HG03565 (cell line): ENCODE measurements around the gene TMEM263.
"Not testable (repeated sequence)": the region's sequence is repeated elsewhere in the genome, so short reads cannot be mapped to it uniquely, and the experiment has no call there.

Experiments
- ATAC-seq: cut with Tn5 transposase; IDR thresholded peaks from one replicate; pipeline ENCODE4 v1.9.1; 2021; ENCODE audit warnings: mild to moderate bottlenecking, moderate library complexity; ENCODE audit not compliant: unreplicated experiment

TMEM263 gene

GRCh38 chr12:106955377-106956047, at the start of gene TMEM263:
TSS of gene TMEM263 (plus strand) at chr12:106955907. CDS start at chr12:106967117, 11,210 bp downstream.
- ATAC-seq, result peak; percentile 74

GRCh38 chr12:106906715-106907114, 49.0 kb upstream of the TMEM263 start:
- ATAC-seq, result no peak

- no peak for ATAC-seq
Measured at GRCh38 chr12:106907411-106907810, 48.3 kb upstream of the TMEM263 start.

DNA sequence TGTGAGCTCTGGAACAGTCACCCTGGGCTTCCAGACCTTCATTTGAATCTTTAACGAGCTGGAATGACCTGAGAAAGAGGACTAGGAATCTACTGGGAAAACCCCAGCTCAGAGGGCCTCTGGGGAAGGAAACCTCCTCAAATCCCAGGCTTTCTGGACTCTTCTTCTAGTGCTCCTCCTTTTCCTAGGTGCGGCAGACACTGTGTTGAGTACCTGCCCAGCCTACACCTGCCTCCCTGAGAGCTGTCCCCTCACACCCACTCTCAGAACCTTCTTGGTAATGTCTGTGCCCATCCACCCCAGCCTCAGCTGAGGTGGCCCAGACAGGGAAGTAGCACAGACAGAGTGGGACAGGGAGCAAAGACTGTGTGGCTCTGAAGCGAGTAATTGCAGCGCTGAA, 47.9 kb upstream of the TMEM263 start:
- ATAC-seq, result no peak

GRCh38 chr12:106908561-106908960, 47.1 kb upstream of the TMEM263 start:
- no peak for ATAC-seq

- peak; percentile 55 for ATAC-seq
Measured at GRCh38 chr12:106910202-106910601, 45.5 kb upstream of the TMEM263 start.

- ATAC-seq, result no peak
Measured at GRCh38 chr12:106911581-106911980, 44.1 kb upstream of the TMEM263 start.

DNA sequence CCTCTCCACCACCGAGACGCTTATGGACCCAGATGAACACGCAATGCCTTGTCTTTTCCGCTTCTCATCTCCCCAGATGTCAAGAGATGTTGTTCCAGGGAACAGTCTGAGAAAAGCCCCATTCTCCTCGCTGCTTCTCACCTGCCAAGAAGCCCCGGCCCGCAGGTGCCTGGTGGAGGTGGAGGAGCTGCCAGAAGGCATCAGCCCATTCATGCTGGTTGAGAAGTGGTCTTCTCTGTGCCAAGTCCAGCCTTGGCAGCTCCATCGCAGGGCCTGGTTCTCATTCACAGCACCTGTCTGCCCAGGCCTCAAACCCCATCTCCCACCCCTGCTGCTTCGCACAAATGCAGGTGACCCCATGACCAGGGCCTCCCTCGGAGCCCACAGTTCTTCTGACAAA, 42.3 kb upstream of the TMEM263 start:
- no peak for ATAC-seq

DNA sequence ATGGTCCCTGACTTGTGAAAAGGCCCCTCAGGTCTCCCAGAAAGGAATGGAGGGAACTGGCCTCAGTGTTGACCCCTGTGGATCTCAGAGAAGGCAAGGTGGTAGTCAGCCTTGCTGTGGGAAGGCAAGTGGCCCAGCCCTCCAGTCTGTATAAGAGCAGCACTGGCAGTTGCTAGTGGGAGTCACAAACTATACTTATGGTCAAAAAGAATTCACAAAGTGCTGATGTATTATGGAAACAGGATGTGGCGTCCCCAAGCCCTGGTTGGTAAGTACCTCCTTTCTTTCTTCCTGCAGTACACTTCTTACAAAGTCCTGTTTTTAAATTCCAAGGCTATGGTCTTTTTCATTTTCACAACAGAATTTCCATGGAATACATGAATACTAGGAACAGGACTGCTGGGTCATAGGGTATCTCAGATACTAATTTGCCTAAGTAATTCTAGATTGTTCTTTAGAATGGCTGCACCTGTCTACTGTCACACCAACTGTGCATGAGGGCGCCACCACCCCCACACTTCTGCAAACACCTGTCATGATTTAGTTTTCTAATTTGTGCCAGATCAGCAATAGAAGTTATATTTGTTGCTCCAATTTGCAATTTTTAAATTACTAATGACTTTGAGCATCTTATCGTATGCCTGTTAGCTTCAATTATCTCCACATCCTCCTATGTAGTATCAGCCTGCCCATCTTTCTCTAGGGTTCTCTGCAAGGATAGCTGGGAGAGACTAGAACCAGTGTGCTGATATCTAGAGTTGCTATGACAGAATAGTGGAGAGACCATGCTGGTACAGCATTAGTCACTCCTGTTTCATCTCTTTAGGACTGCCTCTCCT, 40.7 kb upstream of the TMEM263 start:
- peak; percentile 50 for ATAC-seq

- no peak for ATAC-seq
Measured at GRCh38 chr12:106915635-106916026, 40.1 kb upstream of the TMEM263 start.

DNA sequence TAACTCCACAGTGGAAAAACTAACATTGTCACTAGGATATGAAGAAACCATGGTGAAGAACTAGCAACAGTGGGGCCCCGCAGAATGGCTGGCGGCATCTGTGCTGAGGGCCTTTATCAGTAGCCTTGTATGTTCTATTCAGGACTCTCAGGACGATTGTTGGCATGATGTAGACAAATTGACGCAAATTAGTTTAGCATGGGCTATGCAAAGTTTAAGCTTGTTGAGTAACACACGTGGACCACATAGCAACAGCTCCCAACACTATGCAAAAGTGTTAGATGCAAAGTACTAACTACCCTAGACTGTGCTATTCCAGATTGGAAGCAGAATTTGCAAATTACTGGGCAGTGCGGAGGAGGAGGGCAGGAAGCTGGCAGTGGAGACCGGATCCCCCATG, 38.2 kb upstream of the TMEM263 start:
- no peak for ATAC-seq

GRCh38 chr12:106918746-106919145, 37.0 kb upstream of the TMEM263 start:
- ATAC-seq, result no peak

DNA sequence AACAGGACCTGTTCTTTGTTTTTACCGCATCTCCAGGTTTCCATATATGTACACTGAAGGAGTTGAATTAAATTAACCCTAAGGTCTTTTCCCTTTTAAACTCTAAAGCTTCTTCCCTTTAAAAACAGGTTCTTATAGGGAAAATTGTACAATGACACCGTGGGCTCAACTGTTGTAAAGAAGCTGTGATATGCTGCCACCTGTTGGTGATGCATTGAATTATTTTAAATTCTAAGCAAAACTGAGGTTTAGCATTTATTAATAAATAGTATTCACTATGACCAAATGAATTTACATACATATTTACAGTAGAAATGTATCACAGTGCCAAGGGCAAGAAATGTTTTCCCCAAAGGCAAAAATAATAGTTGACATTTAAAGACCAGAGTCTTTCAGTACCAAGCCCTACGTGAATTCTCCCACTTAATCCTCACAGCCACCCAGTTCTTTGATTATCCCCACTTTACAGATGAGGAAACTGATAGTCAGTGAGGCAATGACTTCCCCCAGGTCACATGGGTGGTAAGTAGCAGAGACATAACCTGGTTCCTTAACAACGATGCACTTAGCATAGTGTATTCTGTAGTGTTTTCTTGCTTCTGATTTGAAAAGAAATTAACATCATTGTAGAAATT, 35.7 kb upstream of the TMEM263 start:
- no peak for ATAC-seq

DNA sequence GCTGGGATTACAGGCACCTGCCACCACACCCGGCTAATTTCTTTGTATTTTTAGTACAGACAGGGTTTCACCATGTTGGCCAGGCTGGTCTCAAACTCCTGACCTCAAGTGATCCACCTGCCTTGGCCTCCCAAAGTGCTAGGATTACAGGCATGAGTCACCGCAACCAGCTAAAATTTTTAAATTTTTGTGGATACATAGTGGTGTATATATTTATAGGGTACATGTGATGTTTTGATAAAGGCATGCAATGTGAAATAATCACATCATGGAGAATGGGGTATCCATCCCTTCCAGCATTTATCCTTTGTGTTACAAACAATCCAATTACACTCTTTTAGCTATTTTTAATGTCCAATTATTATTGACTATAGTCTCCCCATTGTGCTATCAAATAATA, 33.7 kb upstream of the TMEM263 start:
- not testable (repeated sequence) for ATAC-seq

DNA sequence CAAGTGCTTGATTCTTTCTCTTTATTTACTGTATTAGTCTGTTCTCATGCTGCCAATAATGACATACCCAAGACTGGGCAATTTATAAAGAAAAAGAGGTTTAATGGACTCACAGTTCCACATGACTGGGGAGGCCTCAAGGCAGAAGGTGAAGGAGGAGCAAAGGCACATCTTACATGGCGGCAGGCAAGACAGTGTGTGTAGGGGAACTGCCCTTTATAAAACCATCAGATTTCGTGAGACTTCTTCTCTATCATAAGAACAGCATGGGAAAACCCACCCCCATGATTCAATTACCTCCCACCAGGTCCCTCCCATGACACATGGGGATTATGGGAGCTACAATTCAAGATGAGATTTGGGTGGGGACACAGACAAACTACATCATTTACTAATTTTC, 32.1 kb upstream of the TMEM263 start:
- not testable (repeated sequence) for ATAC-seq

DNA sequence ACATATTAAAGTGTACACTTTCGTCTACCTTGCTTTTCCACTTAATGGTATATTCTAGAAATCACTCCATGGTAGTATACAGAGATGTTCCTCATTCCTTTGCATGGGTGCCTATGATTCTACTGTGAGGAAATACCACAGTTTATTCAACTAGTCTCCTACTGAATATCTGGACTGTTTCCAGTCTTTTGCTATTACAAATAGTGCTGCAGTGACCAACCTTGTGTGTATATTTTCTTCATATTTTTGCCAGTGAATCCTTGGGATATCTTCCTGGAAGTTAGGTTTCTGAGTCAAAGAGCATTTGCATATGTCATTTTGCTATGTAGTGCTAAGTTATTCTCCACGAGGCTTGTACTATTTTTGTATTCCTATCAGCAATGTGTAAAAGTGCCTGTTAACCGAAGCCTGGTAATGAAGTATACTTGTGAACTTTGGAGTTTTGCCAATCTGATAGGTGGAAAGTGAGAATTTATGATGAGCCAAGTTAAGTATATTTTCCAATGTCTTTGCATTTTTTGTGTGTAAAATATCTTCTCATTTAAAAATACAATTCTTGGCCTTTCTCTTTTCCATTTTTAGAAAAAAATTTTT, 31.3 kb upstream of the TMEM263 start:
- no peak for ATAC-seq

DNA sequence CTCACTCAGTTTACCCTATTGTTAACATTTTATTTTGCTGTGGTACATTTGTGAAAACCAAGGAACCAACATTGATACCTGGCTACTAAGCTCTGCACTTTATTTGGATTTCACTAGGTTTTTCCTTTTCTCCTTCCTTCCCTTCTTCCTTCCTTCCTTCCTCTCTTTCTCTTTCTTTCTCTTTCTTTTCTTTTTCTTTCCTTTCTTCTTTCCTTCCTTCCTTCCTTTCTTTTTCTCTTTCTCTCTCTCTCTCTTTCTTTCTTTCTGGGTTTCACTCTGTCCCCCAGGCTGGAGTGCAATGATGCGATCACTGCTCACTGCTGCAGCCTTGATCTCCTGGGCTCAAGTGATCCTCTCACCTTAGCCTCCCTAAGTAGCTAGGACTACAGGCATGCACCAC, 29.1 kb upstream of the TMEM263 start:
- ATAC-seq, result no peak

- no peak for ATAC-seq
Measured at GRCh38 chr12:106934277-106934676, 21.4 kb upstream of the TMEM263 start.

DNA sequence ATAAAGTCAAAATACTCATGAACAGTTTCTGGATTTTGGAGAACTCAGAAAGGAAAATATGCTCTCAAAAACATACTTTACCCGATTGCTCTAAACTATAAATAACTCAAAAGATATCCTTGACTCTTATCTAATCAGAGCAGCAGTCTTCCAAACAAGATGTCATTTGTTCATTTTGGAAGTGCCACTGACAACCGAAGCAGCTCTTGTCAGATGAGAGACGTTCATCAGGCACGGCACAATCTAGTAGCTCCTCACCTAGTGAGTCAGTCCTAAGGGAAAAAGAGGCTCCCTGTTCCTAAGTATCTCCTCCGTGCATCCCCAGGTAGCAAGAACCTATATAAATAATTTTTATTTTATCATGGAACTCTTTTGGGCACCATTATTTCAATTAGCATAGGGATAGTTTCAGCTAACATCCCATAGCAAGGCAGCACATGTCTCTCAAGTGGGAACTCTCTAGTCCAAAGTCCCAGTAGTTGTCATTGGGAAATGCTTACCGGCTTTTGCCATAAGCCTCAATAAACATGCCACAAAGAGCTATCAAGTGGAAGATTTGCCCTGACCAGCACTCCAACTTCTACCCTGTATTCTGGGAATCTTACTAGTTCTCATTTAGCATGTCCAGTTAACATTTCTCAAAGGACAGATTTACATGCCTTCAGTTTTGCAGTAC, 14.1 kb upstream of the TMEM263 start:
- no peak for ATAC-seq

DNA sequence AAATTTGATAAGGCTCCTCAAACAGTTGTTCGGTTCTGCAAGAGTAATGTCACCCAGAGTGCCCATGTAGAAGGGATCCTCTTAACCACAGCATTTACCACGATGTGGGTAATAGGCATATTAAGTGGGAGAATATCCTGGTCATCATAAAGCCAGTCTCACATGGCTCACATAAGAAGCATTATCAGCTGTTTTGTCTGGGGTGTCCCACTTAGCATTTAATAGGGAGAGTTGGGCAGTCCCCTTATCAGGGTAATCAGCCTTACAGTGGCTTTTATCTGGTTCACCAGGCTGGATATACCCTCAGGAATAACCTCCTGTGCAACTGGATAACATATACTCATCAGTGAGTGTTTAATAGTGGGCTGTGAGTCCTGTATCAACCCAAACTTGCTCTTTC, 12.9 kb upstream of the TMEM263 start:
- ATAC-seq, result no peak
